ENCODE data around the gene GPR107. TPM values are rescaled to one million over a fixed set of nuclear protein-coding genes. Genes with fewer than 3 reads are reported as not detected.

The GPR107 gene
- total RNA-seq, 4 donors from 2014 or later: 13.5 to 20.7 (median 17.5) TPM

DNA sequence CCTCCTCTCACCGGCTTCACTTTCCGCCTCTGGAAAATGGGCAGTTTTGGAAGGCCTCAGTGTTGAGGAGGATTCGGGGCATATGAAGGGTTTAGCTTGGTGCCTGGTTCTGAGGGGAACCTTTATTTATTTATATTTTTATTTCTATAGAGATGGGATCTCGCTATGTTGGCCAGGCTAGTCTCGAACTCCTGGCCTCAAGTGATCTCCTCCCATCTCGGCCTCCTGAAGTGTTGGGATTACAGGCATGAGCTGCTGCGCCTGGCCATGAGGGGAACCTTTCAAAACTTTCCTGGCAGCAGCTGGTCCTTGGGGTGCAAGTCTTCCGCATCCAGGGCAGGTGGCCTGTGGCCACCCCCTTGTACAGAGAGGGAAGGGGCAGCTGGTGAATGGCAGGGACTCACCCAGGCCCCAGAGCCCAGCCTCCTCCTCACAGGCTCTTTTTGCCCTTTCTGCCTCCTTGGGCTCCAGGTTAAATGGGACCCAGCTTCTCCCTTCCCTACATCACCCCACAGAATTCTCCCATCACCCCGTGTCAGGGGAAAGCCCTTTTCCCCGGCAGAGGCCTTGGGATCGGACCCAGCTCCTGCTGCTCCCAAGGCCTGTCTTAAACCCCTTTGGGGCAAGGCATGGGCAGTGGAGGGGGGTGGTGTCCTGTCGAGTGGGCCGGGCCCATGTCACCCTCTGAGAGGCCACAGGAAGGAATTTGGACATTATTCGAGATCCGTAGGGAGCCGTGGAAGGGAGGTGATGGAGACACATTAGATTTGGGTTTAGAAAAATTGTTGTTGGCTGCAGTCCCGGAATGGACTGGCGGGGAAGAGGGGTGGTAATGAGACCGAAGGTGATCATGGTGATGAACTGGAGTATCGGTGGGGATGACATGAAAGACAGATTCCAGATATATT lies 124.4 kb downstream of the GPR107 start:
- Histone ChIP-seq H3K27me3 (peaks cover 0 to 5% (median 3%) of the 10 kb centered on the region in 3 donors), H3K36me3 (no peaks in the 10 kb centered on the region), H3K4me1 (peaks cover 0 to 4% of the 10 kb centered on the region in 2 donors), H3K9me3 (no peaks in the 10 kb centered on the region), H3K27ac (no peak overlapping the region), H3K4me3 (no peak overlapping the region)
- ATAC-seq: no peak
- in situ Hi-C loops (cut with MboI; ENCODE audit: low sequenced_read_pairs in 4 of 4): no loop called here
- no peak for DNase-seq
- TF ChIP-seq POLR2A (IDR thresholded peaks at IDR 0.05): no peak
- TF ChIP-seq, protein P1, sequence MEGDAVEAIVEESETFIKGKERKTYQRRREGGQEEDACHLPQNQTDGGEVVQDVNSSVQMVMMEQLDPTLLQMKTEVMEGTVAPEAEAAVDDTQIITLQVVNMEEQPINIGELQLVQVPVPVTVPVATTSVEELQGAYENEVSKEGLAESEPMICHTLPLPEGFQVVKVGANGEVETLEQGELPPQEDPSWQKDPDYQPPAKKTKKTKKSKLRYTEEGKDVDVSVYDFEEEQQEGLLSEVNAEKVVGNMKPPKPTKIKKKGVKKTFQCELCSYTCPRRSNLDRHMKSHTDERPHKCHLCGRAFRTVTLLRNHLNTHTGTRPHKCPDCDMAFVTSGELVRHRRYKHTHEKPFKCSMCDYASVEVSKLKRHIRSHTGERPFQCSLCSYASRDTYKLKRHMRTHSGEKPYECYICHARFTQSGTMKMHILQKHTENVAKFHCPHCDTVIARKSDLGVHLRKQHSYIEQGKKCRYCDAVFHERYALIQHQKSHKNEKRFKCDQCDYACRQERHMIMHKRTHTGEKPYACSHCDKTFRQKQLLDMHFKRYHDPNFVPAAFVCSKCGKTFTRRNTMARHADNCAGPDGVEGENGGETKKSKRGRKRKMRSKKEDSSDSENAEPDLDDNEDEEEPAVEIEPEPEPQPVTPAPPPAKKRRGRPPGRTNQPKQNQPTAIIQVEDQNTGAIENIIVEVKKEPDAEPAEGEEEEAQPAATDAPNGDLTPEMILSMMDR (IDR thresholded peaks at IDR 0.05 in 4 of 5, conservative IDR thresholded peaks at IDR 0.05 in 1 of 5): no peak
- intact Hi-C loops (cut with DNase I; ENCODE audit: low total_unique reads): no loop called here

DNA sequence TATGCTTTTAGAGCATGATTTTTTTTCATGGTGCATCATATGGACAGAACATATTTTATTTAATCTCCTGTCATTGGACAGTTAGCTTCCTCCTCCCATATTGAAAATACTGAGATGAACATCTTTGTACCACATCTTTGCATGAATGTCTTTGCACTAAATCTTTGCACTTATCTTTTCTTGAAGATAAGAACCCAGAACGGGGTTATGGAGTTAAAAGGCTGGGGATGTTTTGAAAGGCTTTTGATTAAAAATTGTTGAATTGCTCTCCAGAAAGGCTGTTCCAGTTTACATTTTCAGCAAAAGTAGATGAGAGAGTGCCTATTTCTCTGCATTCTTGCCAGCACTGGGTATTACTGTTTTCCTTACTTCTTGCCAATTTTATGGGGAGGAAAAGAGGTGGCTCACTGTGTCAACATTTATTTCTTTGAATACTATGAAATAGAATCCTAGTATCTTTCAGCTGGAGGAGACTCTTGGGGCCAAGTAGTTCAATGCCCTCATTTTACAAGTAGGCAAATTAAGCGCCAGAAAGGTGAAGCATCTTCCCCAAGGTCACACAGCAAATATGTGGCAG lies 125.7 kb downstream of the GPR107 start:
- in situ Hi-C loops (cut with MboI; ENCODE audit: low sequenced_read_pairs in 4 of 4): no loop called here

DNA sequence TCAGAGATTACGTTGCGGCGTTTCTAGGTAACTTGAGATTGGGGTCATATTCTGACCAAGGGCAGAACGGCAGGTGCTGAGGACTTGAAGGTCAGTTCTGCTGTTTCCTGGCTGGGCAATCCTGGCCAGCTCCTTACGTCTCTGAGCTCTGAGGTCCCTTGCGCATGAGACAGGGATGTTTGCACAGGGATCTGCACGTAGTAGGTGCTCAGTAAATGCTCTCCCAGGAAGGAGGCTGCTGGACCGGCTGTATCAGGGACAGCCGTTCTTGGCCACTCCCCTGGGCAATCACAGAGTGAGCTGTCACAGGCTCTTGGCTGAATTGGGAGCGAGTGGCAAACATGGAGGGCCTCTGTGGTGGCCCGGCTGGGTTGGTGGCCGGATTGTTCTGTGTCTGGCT lies 126.8 kb downstream of the GPR107 start:
- no peaks in the 10 kb centered on the region for H3K9me3 ChIP-seq

More for the DNA sequence above, 125.7 kb downstream of the GPR107 start:
- Histone ChIP-seq H3K9me3 (no peaks in the 10 kb centered on the region), H3K4me3 (no peak overlapping the region), H3K27me3 (no peaks in the 10 kb centered on the region), H3K4me1 (no peaks in the 10 kb centered on the region), H3K36me3 (no peaks in the 10 kb centered on the region), H3K27ac (no peak overlapping the region)
- DNase-seq (no peak), ATAC-seq (no peak)
- intact Hi-C loops (cut with DNase I; ENCODE audit: low total_unique reads): no loop called here
- no peak for TF ChIP-seq POLR2A (IDR thresholded peaks at IDR 0.05)
- TF ChIP-seq, protein P1 (IDR thresholded peaks at IDR 0.05 in 4 of 5, conservative IDR thresholded peaks at IDR 0.05 in 1 of 5): no peak

DNA sequence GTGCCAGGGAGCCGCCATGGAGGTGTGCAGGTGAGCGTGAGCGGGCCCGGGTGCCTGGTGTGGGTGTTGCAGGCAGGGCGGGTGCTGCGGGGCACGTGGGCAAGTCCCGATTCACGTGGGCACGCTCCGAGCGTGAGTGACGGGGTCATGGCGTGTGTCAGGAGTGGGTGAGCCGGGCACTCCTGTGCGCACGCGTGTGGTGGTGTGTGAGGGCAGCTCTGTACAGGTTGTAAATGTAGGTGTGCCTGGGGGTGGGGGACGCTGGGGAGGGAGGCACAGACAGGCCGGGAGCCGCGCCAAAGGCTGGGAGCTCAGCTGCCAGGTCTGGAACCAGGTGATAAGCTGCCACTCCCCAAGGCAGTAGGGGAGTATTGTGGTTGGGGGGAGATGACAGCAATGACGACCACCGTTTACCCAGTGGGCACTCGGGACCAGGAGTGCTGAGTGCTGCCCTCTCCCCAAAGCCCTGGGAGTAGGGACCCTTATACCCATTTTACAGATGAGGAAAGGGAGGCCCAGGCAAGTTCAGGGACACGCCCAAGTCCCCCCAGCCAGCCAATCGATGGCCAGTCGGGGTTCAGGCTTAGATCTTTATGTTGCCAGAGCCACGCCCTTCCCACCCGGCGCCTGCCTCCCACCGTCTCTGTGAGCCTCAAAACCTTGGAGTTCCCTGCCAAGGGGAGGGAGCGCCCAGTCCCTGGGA lies 128.1 kb downstream of the GPR107 start:
- ATAC-seq: no peak
- in situ Hi-C loops (cut with MboI; ENCODE audit: low sequenced_read_pairs in 4 of 4): no loop called here
- no peak for DNase-seq
- Histone ChIP-seq H3K4me1 (no peaks in the 10 kb centered on the region), H3K4me3 (no peak overlapping the region), H3K27ac (no peak overlapping the region), H3K9me3 (no peaks in the 10 kb centered on the region), H3K27me3 (no peaks in the 10 kb centered on the region), H3K36me3 (no peaks in the 10 kb centered on the region)
- intact Hi-C loops (cut with DNase I; ENCODE audit: low total_unique reads): no loop called here
- TF ChIP-seq, protein P1 (IDR thresholded peaks at IDR 0.05 in 4 of 5, conservative IDR thresholded peaks at IDR 0.05 in 1 of 5): no peak
- no peak for TF ChIP-seq POLR2A (IDR thresholded peaks at IDR 0.05)

More for the DNA sequence above, 126.8 kb downstream of the GPR107 start:
- DNase-seq (no peak), ATAC-seq (no peak)
- TF ChIP-seq, protein P1 (IDR thresholded peaks at IDR 0.05 in 4 of 5, conservative IDR thresholded peaks at IDR 0.05 in 1 of 5): no peak
- no peak for TF ChIP-seq POLR2A (IDR thresholded peaks at IDR 0.05)
- H3K36me3 ChIP-seq: no peaks in the 10 kb centered on the region
- H3K27me3 ChIP-seq: no peaks in the 10 kb centered on the region
- in situ Hi-C loops (cut with MboI; ENCODE audit: low sequenced_read_pairs in 4 of 4) (no loop called here), intact Hi-C loops (cut with DNase I; ENCODE audit: low total_unique reads) (no loop called here)
- H3K4me3 ChIP-seq: no peak overlapping the region
- no peak overlapping the region for H3K27ac ChIP-seq
- no peaks in the 10 kb centered on the region for H3K4me1 ChIP-seq
